Limb (tissue), 2 donors: ENCODE data around the gene OBSCN.
"Not testable (repeated sequence)": the region's sequence is repeated elsewhere in the genome, so short reads cannot be mapped to it uniquely, and the experiment has no call there.

Experiments
- DNase-seq, 2 donors: peaks; one replicate each; pipeline ENCODE4 v3.0.0-alpha.2; 2016; ENCODE audit errors: extremely low spot score in 2 of 2

Gene OBSCN

DNA sequence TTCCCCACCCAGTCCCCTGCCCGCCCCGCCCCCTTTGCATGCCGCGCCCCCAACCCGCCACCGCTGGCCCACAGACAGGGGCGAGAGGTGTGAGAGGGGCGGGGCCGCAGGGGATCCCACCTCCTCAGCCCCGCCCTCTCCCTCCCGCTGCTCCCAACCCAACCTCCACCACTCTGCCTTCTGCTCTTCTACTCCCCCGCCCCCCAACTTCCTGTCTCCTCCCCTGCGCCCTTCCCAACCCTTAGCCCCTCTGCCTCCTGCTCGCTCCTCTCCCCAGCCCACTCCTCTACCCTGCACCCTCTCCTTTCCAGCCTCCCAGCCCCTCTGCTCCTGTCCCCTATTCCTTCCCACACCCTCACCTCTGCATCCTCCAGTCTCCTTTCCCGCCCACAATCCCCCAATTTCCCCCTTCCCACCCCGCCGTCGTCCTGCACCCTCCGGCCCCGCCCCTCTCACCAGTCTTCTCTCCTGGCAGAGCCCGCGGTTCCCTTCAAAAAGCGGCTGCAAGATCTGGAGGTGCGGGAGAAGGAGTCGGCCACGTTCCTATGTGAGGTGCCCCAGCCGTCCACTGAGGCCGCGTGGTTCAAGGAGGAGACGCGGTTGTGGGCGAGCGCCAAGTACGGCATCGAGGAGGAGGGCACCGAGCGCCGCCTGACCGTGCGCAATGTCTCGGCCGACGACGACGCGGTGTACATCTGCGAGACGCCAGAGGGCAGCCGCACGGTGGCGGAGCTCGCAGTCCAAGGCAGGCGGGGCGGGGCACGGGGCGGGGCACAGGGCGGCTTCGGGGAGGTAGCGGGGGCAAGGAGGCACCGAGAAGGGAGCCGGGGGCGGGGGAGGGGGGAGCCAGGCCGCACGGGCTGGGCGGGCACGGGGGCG lies 5.4 kb downstream of the OBSCN start:
- peak; percentile 80 to 90 for DNase-seq

DNA sequence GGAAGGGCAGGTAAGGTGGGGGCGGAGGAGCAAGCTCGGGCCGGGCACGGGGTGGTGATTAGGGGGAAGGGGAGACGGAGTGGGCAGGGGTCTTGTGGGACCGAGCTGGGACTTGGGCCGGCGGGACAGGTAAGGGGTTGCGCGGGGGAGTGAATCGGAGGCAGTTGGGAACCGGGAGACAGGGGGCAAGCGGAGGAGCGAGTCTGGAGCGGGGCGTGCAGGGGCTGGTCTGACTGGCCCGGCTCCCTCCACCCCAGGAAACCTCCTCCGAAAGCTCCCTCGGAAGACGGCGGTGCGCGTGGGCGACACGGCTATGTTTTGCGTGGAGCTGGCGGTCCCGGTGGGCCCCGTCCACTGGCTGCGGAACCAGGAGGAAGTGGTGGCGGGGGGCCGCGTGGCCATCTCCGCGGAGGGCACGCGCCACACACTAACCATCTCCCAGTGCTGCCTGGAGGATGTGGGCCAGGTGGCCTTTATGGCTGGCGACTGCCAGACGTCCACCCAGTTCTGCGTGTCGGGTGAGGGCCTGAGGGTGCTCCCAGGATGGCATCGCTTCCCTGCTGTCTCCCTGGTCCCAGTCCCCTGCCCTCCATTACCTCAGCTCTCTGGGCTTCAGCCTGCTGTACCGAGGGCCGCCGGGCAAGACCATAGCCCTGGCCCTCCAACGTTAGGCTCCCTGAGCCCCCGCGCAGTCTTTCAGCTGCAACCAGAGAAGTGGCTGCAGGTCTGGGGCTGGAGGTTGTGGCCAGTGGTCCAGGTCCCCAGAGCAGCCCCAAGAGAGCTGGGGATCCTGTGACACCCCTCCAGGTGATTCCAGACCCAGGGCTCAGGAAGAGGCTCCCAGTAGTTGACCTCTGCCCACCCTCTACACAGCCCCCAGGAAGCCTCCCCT lies 6.3 kb downstream of the OBSCN start:
- DNase-seq = no peak

DNA sequence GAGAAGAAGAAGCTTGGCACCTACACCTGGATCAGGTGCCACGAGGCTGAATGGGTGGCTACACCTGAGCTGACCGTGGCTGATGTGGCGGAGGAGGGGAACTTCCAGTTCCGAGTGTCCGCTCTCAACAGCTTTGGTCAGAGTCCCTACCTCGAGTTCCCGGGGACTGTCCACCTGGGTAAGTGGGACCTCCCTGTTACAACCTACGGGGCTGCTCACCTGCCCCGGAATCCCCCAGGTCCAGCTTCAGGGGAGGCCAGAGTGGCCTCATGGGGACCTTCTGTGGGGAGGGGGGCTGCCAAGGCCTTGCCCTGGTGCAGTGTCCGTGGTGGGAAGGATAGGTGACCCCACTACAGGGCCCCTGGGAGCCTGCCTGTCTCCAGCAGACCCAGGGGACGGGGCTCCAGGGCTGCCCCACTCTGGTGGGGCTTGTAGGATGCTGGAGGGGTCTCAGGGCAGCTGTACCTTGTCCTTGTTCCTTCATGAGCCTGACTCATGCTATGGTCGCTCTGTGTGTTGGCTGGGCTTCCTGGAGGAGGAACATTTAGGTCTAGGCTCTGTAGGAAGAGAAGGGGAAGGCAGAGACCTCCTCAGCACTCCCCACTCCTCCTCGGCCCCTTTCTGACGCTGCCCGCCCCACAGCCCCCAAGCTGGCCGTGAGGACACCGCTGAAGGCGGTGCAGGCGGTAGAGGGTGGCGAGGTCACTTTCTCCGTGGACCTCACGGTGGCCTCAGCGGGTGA lies 7.2 kb downstream of the OBSCN start:
- no peak for DNase-seq

DNA sequence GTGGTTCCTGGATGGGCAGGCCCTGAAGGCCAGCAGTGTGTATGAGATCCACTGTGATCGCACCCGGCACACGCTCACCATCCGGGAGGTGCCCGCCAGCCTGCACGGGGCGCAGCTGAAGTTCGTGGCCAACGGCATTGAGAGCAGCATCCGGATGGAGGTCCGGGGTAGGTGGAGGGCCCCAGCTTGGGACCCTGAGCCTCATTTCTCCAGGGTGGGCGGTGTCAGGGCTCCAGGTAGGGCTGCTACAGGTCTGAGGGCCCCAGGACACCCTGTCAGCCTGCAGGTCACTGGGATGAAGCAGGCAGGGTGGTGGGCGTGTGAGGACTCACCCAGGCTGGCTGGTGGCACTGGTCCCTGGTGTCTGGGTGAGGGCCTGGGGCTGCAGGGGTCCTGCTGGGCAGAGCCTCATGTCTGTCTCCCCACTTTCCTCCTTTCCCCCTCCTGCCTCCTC lies 7.8 kb downstream of the OBSCN start:
- no peak for DNase-seq

DNA sequence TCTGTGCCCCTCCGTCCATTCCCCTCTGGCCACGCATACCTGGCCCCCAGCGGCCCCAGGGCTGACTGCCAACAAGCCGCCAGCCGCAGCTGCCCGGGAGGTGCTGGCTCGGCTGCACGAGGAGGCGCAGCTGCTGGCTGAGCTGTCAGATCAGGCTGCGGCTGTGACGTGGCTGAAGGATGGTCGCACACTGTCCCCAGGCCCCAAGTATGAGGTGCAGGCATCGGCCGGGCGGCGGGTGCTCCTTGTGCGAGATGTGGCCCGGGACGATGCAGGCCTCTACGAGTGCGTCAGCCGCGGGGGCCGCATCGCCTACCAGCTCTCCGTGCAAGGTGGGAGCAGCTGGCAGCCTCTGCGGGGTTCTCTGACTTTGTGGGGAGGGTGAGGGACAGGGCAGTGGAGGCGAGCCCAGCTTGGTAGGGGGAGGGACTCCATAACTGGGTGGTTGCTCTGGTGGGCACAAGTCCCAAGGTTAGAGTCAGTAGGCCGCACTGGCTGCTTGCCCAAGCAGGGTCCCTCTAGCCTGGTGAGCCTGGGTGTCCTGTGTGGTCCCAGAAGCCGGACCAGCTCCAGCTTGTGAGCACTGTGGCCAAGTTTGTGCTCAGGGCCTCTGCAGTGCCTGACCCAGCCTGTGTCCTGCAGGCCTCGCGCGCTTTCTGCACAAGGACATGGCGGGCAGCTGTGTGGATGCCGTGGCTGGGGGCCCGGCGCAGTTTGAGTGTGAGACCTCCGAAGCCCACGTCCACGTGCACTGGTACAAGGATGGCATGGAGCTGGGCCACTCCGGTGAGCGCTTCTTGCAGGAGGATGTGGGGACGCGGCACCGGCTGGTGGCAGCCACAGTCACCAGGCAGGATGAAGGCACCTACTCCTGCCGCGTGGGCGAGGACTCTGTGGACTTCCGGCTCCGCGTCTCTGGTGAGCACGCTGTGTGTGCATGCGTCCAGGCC lies 8.8 kb downstream of the OBSCN start:
- no peak for DNase-seq

DNA sequence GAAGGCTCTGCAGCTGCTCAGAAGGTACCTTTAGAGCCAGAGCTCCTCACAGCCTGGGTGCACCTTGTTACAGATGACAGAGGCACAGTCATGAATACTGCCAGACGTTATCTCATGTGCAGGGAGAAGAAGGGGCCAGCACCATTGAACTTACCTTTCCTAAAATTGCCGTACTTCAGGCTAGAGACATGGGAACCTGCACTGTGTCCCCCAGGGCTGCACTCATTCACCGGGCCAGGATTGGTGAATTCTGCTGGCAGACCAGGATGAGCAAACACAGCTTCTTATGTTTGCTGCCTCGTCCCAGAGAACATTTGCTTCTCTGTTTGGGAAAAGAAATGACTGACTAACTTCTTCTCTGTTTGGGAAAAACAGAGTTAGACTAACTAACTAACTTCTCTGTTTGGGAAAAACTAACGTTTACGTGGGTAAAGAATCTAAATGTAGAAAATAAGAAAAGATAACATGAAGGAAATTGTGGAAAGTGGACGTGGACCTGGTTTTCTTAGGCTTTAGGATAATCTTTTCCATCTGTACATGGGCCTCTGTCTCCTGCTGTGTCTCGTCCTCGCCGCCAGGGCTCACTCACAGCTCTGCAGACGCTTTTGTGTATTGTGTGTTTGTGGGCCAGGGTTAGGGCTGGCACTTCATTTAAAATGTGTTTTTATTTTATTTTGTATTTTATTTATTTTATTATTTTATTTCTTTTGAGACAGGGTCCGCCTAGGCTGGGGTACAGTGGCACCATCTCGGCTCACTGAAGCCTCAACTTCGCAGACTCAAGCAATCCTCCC lies 9.9 kb downstream of the OBSCN start:
- peak in 1 of 2 donors; percentile 25 for DNase-seq

DNA sequence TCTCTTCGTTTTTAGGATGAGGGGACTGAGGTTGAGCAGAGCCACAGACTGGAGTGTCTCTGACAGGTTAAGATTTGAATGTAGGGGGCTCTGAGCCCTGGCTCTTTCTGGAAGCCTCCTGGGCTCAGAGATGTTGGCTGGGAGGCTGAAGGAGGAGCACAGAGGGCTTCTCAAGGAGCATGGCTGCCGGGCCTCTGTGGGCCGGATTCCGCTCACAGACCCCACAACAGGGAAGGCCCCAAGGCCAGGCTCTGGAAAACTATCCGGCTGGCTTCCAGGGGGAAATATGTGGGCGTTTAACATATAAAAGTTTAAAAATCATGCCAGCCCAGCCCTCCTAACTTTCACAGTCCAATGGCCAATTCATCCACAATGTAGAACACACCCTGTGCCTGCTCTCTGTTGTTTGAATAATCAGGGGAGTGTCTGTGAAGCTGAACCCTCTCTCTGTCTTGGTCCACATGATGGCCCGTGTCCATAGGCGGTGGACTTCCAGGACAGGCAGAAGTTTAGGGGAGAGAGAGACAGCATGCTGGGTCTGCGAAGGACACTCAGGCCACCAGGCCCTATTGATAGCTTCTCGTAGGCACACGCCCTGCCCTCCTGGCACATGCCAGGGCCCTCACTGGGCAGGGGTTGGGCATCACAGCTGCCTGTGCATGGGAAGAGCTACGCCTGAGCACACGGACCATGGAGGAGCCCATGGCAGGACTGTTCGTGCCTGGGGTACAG lies 10.8 kb downstream of the OBSCN start:
- no peak for DNase-seq

DNA sequence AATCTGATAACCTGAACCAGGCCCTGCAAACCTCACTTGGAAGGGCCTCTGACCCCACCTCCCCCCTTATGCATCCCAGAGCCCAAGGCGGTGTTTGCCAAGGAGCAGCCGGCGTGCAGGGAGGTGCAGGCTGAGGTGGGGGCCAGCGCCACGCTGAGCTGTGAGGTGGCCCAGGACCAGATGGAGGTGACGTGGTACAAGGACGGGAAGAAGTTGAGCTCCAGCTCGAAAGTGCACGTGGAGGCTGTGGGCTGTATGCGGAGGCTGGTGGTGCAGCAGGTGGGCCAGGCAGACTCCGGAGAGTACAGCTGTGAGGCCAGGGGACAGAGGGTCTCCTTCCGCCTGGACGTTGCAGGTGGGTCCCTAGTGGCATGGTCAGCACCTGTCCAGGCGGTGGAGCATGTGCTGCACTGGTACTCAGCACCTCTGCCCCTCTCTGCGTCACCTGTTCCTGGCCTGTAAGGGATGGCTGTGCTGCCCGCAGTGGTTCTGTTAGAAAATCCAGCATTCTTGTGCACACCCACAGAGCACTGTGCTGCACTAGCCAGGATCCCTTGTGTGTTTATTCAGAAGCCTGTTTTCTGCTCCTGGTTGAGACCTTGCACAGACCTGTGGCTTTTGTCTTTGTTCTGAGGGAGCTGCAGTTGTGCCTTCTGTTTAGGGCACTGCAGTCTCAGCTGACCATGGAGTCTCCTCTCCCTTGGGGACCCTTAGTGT lies 11.6 kb downstream of the OBSCN start:
- no peak for DNase-seq

DNA sequence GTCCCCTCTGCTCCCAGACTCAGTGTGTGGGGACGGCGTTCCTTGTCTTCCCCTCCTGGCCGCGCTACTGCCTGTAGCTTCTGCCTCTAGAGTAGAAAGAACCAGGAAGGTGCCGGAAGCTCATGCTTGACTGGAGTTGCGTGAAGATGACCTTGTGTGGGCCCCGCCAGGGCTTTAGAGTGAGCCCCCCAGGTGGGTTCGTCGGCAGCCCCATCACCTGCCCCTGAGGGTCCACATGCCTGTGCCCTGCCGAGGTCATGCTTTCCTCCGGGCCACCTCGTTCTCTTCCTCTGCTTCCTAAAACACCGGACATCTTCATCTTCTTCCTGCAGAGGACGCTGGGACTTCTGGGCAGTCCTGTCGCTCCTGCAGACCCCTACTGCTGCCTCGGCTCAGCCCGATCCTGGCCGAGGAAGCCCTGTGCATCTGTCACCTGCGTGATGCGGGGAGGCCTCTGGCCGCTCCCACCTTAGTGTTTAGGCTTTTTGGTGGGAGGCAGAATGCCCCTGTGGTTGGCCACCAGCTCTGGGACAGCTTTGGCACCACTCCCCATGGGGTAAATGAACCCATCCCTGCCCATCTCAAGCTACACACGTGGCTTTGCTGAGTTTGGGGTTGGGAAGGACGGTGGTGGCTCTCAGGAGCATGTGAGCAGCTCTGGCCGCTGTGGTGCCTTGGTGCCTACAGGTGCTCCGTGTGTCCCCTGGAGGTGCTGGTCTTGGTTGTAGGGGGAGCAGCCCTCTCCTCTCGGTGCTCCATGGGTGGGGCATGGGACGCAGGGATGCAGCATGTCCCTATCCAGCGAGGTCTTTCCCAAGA lies 12.3 kb downstream of the OBSCN start:
- DNase-seq = no peak

DNA sequence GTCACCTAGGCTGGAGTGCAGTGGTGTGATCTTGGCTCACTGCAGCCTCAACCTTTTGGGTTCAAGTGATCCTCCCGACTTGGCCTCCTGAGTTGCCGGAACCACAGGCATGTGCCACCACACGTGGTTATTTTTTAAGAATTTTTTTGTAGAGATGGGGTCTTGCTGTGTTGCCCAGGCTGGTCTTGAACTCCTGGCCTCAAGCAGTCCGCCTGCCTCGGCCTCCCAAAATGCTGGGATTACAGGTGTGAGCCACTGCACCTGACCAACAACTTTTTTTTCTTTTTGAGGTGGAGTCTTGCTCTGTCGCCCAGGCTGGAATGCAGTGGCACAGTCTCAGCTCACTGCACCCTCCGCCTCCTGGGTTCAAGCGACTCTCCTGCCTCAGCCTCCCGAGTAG lies 13.3 kb downstream of the OBSCN start:
- DNase-seq = not testable (repeated sequence)

DNA sequence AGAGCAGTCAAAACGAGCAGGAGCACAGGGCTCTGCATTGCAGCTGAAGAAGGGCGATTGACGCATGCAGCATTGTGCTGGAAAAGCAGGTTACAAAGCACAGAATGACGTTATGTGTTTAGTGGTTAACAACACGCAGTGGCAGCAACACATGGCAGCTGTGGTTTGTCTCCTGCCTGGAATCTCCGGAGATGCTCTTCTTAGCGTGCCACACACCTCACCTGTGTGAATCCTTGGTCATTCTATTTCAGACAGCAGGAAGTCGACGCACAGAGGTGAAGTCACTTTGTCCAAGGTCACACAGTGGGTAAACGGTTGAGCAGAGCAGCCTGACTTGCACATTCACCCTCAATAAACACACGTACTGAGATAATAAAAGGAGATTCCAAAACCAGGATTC lies 14.7 kb downstream of the OBSCN start:
- no peak for DNase-seq

DNA sequence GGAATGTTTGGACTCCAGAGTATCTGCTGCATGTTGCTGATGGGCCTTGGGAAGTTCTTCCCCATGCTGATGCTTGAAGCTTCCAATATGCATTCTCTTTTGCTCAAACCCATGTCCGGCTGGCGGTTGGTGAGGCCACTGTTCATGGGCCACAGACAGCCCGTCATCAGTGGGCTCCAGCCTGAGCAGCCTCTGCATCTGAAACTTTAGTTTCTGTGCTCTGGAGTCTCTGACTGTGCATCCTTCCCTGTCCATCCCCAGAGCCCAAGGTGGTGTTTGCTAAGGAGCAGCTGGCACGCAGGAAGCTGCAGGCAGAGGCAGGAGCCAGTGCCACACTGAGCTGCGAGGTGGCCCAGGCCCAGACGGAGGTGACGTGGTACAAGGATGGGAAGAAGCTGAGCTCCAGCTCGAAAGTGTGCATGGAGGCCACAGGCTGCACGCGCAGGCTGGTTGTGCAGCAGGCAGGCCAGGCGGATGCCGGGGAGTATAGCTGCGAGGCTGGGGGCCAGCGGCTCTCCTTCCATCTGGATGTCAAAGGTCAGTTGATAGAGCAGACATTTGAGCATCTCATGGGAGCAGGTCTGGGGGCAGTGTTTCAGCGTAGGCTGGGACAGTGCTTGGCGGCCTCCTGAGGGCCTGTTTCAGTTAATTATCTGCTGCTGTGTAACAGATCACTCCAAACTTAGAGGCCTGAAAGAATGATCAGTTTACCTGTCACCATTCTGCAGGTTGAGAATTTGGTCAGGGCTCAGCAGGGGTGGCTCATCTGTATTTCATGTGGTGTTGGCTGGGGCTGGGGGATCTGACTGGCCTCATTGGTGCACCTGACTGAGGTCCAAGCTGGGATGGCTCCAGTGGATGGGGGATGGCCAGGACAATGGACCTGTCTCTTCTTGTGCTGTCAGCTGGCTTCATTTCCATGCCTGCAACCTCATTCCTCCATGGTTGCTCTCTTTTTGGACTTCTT lies 16.6 kb downstream of the OBSCN start:
- no peak for DNase-seq

DNA sequence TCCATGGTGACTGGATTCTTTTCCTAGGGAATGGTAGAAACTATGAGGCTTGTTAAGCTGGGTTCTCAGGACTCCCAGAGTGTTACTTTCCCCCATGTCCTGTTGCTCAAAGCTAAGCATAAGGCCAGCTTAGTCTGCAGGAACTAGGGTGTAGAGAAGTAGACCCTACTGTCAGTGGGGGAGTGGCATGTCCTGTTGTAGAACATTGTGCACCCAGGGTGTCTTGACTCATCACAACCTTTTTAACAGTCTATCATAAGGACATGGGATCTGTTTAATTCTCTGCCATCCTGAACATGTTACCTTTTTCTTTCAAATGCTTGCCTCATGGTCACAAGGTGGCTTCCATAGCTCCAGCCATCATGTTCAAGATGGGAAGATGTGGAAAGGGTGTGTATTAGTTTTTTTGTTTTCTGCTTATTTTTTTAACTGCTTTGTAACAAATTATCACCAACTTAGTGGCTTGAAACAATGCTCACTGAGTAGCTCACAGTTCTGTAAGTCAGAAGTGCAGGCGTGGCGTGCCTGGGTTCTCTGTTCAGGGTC lies 17.4 kb downstream of the OBSCN start:
- no peak for DNase-seq

DNA sequence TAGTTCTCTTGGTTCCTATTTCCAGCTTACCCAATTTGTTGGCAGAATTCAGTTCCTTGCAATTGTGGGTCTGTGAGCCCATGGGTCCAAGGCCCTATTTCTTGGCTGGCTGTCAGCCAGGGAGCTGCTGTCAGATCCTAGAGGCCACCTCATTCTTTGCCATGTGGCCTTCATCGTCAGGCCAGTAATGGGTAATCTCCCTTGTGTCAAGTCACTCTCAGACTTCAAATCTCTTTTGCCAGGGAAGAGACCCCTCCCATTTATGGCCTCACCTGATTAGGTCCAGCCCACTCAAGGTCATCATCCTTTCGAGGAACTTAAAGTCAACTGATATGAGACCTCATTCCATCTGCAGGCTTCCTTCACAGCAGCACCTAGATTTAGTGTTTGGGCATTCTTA lies 17.9 kb downstream of the OBSCN start:
- no peak for DNase-seq

DNA sequence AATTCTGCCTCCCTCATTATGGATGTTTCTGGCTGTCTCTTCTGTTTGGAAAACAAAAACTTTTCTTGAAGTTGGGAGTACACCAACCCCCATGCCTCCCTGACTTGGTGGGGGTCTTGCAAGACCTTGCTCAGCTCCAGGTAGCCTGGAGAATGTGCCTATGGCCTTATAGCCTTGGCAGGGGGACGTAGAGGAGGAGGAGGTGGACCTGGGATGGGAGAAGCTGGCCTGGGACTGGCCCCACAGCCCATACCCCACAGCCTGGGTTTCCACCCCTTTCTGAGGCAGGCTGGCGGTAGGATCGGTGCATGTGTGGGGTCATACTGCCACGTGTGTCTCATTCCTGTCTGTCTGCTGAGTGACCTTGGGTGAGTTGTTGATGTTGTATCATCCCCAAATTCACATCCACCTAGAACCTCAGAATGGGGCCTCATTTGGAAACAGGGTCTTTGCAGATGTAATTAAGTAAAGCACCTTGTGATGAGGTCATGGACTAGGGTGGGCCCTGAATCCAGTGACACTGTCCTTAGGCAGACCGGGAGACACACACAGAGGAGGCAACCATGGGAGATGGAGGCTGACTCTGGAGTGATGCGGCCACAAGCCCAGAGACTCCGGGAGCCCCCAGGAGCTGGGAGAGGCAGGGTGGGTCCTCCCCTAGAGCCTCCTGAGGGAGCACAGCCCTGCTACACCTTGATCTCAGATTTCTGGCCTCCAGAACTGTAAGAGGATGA lies 18.5 kb downstream of the OBSCN start:
- DNase-seq = no peak
